ENCODE measurements around the gene MAST4.

Gene MAST4

DNA sequence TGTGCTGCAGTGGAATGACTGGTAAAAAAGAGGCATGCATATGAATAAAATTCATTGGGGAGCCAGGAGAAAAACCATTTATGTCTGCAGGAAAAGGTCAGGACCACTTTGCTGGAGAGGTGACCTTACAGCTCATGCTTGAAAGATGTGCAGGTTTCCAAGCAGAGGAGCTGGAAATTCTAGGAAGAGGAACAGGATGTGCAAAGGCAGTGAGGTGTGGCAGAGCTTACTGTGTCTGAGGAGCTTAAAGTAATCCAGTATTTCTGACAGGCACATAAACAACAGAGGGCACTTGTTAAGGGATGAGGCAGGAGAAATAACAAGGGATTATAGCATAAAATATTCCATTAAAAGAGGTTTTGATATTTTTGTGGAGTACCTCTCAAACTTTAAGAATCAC, 397.3 kb downstream of the MAST4 start:
- DNase-seq (ENCODE audit: low spot score), result no peak

DNA sequence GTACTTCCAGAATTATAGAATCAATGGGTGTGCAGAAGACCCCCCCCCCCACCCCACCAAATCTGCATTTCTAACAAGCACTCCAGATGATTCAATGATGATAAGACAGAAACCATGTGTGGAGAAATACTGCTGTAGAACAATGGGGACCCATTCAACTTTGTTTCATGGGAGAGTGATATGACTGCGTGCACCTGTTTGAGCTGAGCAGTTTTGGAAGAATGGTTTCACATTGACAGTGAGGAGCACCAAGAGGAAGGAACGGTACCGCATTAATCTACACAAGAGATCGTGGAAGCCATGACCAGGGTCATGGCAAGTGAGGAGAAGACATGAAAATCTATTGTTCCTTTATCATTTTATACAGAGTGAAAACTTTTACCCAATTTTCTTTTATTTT, 397.7 kb downstream of the MAST4 start:
- DNase-seq (ENCODE audit: low spot score), result no peak

DNA sequence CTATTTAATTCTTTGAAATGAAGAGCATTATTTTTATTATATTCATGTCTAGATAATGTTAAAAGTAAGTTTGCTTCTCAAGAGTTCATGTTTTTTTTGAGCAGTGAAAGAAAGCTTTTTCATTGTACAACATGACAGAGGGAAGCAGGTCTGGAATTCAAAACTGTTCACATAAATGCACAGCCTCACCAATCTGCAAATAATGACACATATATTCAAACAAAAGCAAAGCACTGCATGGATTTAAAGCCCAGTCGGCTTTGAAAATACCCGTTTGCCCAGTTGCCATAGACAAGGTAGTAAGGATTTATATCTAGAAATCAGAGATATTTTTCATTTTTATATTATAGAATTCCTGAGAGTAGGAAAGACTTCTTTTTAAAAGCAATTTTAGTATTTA, 398.6 kb downstream of the MAST4 start:
- DNase-seq (ENCODE audit: low spot score), result no peak

DNA sequence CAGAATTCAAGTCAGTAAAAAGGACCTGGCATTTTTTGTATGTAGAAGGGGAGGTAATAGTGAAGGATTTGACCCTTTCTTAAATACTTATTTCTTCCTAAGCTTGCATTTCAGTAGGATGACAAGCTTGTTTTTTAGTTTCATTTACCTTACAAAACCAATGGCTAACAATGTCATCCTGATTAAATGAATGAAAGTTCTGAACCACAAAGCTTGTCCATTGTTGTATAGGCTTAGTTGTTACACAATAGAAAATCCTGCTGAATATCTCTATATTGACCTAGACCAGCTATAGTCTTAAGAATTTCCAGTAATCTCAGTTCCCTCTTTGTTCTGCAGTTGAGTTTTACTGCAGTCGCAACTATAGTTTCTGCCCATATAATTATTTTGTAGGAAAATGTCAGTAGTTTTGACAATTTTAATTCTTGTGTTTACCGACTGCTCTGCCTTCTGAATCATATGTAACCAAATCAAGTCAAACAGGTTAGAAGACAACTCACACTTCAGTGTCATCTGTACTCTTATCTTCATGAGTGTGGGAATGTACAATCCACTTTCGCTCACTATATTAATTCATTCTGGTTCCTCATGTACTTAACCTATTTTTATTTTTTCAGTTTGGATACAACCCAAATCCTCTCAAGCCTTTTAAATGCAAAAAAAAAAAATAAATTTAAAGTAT, 404.7 kb downstream of the MAST4 start:
- no peak for DNase-seq (ENCODE audit: low spot score)

DNA sequence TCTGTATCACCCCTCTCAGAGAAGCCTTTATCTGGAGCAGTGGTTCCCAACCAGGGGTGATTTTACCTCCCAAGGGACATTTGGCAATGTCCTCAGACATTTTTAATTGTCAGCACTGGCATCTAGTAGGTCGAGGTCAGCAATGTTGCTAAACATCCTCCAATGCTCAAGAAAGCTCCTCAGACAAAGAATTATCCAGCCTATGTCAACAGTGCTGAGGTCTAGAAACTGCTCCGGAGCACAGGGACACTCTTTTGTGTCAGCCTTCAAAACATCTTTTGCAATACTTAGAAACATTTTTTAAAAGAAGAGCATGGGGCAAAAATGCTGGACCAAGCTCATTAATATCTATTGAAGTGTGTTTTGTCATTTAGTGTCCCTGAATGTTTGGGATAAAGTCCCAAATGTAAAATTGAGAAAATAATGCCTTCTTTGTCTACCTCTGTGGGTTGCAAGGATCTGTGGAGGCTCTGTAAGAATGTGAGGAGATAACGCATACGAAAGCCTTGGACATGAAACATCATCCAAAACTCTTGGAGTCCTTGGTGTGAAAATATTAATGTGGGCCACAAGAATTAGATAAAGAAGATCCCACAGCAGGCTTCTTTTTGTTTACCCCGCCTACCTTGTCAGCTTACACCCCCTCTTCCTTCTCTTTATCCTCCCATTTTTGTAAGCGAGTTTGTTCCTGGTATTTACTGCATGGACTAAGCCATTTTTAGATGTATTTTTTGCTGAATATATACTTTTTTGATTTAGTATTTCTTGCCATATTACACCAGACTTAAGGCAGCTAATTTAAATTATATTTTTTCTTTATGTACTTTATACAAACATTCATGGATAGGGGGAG, 406.9 kb downstream of the MAST4 start:
- no peak for DNase-seq (ENCODE audit: low spot score)

DNA sequence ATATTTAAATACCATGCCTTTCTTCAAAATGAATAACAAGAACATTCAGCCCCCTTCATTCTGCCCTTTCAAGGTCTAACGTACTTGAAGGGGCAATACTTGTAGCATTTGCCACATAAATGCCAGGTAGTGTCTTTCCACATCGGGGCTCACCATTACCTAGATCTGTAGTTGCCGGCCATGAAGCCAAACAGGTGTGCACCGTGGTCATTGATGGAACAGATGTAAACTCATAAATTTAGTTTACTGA, 407.4 kb downstream of the MAST4 start:
- DNase-seq (ENCODE audit: low spot score), result no peak

DNA sequence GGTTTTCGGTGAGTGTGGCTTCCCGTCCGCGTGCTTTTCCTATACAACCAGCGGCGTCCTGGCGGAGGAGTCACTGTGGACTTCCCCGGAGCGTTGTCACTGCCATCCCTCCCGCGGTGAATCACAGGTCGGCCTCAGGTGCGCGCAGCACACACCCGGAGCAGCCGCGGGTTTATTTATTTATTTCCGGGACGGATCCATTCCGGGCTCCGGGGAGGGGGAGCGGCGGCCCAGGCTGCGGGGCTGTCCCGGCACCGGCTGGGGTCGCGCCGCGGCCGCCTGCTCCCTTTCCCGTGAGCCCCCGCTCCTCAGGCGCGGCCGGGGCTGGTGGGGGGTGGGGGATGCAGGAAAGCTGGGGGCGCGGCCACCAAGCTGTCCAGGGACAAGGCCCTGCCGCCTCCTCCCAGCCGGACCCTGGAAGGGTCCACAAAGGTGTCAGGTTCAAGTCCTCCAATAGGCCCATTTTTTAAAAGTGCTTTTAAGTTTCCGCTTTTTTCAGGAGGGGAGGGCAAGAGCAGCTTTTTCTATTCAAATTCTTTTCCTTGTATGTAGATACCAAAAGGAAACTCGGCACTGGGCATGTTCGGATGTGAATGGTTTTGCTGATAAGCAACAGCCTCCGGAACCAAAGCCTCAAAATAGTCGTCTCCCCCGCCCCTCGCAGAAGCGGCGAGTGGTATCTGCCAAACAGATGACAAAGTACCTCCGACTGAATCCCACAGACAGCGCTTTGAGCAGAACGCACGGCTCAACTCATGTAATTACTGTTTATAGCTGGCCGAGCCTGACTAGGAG, 407.9 kb downstream of the MAST4 start:
- peak; percentile 44 for DNase-seq (ENCODE audit: low spot score)

DNA sequence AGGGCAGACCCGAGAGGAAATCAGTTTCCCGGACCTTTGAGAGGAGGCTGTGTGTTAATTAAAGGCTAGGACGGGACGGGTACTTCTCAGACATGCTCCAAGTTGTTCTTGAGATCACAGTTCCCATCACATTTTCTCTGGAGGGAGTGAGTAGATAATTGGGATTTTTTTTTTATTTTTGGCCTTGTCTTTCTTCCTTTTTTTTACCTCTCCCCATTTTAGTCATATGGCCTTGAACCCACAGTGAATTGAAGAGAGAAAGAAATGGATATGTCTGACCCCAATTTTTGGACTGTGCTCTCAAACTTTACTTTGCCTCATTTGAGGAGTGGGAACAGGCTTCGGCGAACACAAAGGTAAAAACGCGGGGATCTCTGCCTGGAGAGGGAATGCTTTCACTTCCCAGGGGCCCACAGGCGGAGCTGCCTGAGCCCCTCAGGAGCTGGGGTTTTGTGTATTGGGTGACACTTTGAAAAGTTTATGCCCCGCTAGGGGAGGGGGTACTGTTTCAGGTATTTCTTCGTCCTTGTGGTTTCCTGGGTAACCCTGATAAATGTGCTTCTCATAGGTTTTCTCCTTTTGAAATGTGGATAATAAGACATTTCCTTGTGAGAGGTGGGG, 408.6 kb downstream of the MAST4 start:
- DNase-seq (ENCODE audit: low spot score), result no peak

DNA sequence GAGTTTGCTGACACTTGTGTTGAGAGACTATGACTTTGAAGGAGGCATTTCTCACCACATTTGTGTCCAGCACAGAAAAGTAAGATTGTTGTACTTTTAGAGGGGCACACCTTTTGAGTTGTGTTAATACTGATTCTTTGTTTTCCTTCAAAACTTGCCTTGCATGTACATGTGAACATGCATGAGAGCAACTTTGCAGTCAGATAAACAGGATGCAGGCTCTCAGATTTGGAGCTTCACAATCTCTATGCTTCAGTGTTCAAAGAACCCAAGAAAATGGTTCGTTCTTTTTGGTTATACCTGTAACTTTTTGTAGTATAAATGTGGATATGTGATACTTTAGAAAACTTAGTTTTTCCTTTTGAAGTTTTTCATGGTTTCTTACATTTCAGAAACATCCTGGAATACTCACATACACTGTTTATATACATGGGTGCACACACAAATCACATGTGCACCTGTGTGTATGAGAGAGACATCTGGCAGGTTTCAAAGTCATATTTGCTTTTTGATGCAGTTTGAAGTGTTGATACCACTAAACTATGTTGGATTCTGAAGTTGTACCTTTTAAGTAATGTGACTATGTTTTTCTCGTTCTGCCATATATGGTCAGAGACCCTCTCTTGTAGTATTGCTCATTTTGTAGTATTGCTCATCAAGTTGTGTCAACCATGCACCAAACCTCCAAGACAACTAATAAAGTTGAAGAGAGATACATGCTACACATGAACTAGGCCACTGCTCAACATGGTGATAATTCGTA, 409.7 kb downstream of the MAST4 start:
- no peak for DNase-seq (ENCODE audit: low spot score)

DNA sequence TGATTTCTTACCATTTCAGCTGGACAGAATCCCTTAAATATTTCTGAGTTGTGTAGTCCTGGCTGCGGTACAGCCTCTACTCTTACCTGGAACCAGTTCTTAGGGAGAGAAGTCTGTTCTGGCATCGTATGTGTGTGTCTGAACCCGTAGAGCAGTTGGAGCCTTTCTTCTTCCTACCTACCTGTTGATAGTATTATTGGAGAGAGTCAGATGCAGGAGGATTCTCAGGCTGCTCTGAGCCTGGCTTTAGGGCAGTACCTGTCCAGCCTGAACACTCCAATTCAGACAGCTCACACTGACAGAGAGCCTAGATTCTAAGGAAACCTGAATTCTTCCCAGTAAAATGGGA, 410.3 kb downstream of the MAST4 start:
- no peak for DNase-seq (ENCODE audit: low spot score)

DNA sequence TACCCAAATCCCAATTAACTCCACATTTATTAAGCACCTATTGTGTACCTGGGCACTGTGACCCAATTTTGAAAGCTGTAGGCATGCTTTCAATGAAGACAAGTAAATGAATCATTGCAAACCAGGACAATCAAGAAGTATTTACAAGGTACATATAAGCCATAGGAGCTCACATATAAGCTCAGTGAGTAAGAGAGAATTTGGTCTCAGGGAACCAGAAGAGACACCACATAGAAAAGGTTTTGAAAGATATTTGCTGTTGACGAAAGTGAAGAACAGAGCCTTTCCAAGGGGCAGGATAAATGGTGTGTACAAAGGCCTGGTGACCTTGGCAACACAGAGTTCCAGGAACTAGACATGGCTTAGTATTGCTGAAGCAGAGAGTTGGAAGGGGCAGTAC, 412.8 kb downstream of the MAST4 start:
- no peak for DNase-seq (ENCODE audit: low spot score)

DNA sequence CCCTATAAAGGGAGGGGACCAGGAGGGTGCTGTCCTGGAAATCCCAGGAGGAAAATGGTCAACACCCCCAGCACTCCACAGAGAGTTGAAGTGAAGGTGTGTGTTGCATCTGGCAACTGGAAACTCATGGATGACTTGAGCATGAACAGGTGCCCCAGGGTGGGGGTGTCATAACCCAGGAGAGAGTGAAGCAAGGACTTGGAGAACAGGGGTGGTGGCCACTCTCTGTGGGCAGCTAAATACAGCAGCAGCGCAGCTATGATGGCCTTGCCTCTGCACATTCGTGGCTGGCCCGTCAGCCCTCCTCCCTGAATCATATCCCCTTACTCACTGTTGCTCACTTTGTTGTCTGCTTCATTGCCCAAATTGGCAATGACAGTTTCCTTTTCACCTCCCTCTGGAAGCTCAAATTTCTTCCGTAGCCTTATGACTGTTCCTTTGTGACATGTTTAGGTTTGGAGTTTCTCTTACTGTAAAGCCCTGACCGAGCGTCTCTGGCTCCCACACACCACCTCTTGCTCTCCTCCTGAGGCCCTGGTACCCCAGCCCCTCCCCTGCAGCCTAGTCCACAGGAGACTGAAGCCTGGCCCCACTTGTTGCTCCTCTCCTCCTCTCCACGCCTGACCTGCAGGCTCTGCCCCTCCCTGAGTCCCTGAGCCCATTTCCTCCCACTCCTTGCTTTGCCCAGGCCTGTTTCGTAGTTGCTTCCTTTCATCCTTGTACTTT, 414.7 kb downstream of the MAST4 start:
- peak; percentile 26 for DNase-seq (ENCODE audit: low spot score)

DNA sequence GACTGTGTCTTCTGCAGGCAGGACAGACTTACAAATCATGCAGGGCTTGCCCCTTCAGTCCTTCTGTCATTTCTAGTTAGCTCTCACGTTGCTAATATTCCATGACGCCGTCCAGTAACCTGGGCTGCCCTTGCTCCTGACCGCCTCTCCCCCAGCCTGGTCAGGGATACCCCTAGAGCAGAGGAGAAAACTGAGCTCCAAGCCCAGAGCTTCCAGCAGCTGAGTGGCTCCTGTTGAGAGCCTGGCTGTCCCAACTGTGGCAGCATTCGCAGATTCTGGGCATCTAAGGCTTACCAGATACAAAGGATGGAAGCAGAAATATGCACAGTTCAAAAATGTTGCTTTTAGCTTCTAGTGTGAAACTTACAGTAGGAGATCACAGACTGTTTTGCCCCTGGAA, 415.2 kb downstream of the MAST4 start:
- no peak for DNase-seq (ENCODE audit: low spot score)

DNA sequence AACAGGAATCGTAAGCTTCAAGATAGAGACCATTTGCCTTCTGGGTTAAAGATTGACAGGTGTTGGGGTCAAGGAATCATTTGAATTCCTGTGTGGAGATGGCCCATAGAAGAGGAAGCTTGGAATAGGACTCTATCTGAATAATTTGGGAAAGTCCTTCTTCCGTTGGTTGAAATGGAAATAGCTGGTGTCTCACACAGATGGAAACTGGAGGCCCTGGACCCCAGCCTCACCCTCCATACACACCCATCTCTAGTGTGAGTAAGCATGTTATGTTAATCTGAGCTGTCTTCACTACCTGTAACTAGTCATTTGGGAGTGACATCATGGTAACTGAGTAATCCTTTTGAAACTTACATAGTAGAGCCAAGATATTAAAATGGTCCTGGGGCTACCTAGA, 416.0 kb downstream of the MAST4 start:
- no peak for DNase-seq (ENCODE audit: low spot score)

DNA sequence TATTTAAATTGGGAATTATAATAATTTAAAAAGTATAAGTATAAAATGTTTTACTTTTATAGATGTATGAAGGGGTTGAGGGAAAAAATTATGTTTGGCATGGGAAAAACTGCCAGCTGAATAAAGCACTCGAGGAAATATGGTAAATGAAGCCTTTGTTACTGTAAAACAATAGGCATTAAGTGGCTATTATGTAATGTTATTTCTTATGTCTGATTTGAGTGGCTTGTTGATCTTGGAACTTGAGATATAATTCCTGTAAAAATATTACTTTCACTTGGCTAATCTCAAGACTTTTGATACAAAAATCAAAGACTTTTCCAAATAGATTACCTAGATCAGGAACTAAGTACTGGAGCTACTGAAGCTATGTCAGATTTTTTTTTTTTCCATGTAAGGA, 417.5 kb downstream of the MAST4 start:
- DNase-seq (ENCODE audit: low spot score), result no peak

DNA sequence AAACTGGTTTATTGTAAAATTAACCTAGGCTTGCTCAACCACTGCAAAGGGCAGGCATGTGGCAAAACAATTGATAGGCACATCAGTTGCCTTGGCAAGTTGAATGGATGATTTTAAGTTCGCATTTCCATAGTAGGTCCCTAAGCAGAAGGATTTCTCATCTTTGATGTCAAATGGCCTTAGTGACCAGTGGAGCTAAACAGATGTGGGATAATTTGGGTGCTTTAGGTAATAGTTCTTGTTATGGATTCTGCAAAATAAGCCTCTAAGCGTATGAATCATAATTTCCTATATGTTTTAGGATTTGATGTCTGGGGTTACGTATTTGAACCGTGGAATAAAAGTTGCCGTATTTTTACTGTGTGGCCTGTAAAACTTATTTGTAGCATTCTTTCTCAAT, 418.0 kb downstream of the MAST4 start:
- DNase-seq (ENCODE audit: low spot score), result no peak

DNA sequence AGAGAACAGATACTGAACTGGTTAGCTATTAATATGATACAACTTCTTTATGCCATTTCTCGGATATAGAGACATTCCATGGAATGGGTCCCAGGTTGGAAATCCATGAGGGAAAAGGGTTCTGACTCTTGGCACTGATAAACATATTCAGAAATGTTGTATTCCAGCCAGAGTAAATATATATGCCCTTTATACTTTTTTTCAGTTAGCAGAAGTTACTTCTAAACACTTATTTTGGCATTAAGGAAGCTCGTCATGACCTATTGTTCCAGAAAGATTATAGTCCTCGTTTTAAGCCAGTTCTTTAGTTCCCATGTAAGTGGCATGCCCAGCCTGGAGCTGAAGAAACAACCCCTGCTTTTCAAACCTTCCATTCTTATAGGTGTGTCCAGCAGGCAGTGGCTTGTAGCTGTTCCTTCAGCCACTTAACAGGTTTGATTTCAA, 418.8 kb downstream of the MAST4 start:
- DNase-seq (ENCODE audit: low spot score), result no peak

DNA sequence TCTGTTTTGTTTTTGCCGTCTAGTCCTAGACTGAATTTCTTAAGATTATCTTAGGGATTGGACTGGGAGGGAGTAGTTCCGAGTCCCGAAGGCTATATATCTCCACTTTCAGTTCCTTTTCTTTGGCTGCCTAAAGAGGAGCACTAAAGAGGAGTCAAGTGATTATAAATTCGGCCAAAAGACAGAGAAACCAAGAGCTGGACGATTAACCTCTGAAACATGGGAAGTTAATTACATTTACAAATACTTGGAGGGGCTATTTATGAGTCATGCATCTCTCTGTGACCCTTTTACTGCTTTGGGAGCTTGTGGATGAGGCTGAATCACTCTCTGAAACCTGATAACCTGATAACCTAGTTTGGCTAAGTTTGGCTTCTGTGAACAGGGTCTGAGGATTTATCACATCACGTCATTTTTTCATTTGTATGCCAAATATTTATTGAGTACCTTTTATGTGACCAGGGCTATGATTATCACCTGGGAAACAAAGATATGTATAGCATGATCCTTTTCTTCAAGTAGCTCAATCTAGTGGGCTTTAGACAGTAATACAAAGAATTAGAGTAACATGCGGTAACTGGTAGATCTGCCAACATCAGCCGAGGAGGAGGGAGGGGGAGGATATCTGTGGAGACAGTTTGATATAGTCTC, 419.5 kb downstream of the MAST4 start:
- DNase-seq (ENCODE audit: low spot score), result no peak

DNA sequence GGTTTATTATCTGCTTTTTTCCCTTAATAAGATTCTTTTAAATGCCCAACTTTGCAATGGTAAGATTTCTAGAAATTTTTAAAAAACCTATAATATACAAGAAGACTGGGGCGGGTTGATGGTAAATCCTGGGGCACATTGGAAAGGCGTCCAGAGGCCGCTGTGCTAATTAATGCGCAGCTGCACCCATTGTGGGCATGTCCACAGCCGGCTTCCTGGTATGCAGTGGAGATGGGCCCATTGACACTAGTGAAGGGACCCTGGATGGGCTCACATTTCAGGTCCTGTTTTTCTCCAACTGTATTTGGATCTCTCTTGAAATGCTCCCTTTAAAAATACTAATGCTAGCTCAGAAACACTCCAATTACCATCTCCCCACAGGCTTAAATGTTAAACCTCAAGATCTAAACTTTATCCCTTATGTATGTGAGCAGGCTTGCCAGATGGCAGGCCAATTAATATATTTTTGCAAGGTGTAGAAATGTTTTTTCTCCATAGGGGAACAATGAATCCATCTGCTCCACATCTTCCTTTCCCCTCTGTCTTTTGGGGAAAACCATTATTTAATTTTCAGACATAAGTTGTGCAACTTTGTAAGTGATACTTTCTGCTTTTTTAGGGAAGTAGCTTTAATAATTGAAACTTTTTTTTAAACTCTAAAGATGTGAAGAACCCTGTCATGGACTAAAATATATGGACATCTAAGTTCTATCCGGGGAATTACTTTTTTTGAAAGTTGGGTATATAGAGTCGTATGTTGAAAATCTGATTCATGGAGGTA, 423.1 kb downstream of the MAST4 start:
- DNase-seq (ENCODE audit: low spot score), result no peak

DNA sequence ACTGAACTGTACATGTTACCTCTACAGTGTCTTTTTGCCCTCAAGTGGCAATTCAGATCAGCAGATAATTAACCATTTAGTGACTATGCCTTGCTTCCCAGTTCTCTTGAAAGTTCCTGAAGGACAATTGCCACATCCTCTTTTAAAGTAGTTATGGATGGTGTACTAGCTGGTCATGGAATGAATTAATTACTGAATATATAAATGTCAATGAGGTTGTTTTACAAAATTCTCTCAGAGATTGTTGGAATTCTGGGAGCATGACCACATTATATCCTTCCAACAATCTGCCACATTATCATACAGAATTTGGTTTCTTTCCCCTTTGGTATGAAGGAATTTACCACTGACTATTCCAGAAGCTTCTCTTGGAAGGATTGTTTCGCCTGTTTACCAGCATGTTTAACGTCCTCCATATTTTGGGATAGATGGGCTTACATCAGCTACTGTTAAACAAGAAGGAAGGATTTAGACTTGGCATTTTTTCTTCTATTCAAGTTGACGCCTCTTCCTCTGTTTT, 424.0 kb downstream of the MAST4 start:
- no peak for DNase-seq (ENCODE audit: low spot score)

Measured in AG08395 (cell line).